Stimulated activated CD8-positive, alpha-beta memory T cell treated with anti-CD3 and anti-CD28 coated beads, Interleukin-12 subunit alpha, Interleukin-12 subunit beta, amount 100 ng/mL, for 4 hours (primary cell): ENCODE results near the gene AGAP1.

Experiments
- DNase-seq: peaks from one replicate; pipeline ENCODE4 v3.0.0-alpha.2; 2020; ENCODE audit warnings: low read depth

AGAP1 gene

GRCh38 chr2:235665661-235666212 lies 171.9 kb downstream of the AGAP1 start:
- DNase-seq = no peak

GRCh38 chr2:235666213-235666781 lies 172.5 kb downstream of the AGAP1 start:
- no peak for DNase-seq

GRCh38 chr2:235668782-235669181 lies 174.9 kb downstream of the AGAP1 start:
- no peak for DNase-seq

- peak; percentile 8 for DNase-seq
Observed at GRCh38 chr2:235669269-235669831, 175.5 kb downstream of the AGAP1 start.

- DNase-seq = no peak
Observed at GRCh38 chr2:235669983-235670962, 176.4 kb downstream of the AGAP1 start.

- no peak for DNase-seq
Observed at GRCh38 chr2:235670974-235671787, 177.3 kb downstream of the AGAP1 start.

- DNase-seq = no peak
Observed at GRCh38 chr2:235672720-235673119, 178.9 kb downstream of the AGAP1 start.

- no peak for DNase-seq
Observed at GRCh38 chr2:235674146-235674545, 180.3 kb downstream of the AGAP1 start.

- no peak for DNase-seq
Observed at GRCh38 chr2:235674812-235675211, 181.0 kb downstream of the AGAP1 start.

- DNase-seq = no peak
Observed at GRCh38 chr2:235675678-235676535, 182.1 kb downstream of the AGAP1 start.

- DNase-seq = no peak
Observed at GRCh38 chr2:235676536-235676799, 182.6 kb downstream of the AGAP1 start.

GRCh38 chr2:235677276-235677788 lies 183.5 kb downstream of the AGAP1 start:
- DNase-seq = no peak

GRCh38 chr2:235677937-235678336 lies 184.1 kb downstream of the AGAP1 start:
- no peak for DNase-seq

- DNase-seq = no peak
Observed at GRCh38 chr2:235678712-235679111, 184.9 kb downstream of the AGAP1 start.

- DNase-seq = no peak
Observed at GRCh38 chr2:235679471-235679870, 185.6 kb downstream of the AGAP1 start.

GRCh38 chr2:235685024-235685721 lies 191.3 kb downstream of the AGAP1 start:
- no peak for DNase-seq

- DNase-seq = no peak
Observed at GRCh38 chr2:235688511-235689426, 194.9 kb downstream of the AGAP1 start.

GRCh38 chr2:235689427-235689853 lies 195.6 kb downstream of the AGAP1 start:
- DNase-seq = no peak
